GF-D8 (cell line): Measurements from ENCODE around the gene ICAM3.
"Not testable (repeated sequence)": the region's sequence is repeated elsewhere in the genome, so short reads cannot be mapped to it uniquely, and the experiment has no call there.

Experiments used
- DNase-seq: peaks from one replicate; lab custom pipeline; 2025; lab: John Stamatoyannopoulos, UW

ICAM3 gene, protein sequence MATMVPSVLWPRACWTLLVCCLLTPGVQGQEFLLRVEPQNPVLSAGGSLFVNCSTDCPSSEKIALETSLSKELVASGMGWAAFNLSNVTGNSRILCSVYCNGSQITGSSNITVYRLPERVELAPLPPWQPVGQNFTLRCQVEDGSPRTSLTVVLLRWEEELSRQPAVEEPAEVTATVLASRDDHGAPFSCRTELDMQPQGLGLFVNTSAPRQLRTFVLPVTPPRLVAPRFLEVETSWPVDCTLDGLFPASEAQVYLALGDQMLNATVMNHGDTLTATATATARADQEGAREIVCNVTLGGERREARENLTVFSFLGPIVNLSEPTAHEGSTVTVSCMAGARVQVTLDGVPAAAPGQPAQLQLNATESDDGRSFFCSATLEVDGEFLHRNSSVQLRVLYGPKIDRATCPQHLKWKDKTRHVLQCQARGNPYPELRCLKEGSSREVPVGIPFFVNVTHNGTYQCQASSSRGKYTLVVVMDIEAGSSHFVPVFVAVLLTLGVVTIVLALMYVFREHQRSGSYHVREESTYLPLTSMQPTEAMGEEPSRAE

DNA sequence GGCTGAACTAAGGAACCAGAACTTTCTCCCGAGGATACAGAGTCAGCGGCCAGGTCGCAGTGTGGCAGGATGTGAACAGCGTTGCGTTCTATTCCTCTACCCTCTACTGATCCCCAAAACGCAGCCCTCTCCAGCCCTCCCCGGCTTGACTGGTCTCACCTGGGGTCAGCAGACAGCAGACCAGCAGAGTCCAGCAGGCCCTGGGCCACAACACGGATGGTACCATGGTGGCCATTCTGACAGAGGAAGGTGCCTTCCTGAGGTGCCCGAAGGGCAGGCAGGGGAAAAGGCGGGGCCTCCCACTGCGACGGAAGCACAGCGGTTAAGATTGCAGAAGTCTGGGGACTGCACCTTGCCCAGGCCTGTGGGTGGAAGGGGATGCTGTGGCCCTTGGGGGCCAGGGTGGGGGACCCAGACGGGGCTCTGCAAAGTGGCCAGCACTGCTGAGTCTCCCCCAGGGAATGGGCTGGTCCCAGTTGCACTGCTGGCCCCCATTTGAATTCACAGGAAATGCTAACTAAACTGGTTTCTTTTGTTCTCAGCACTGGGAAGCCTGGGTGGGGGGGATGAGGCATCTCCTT, at the start of gene ICAM3:
ICAM3 (minus strand) TSS at position 245 of the 581 bp plus-strand sequence; CDS start at position 235, 10 bp downstream.
- peak; percentile 59 for DNase-seq

- peak; percentile 43 for DNase-seq
Observed at GRCh38 chr19:10388957-10389356, 49.5 kb upstream of the ICAM3 start.

- no peak for DNase-seq
Observed at GRCh38 chr19:10384580-10384979, 45.2 kb upstream of the ICAM3 start.

- DNase-seq = not testable (repeated sequence)
Observed at GRCh38 chr19:10383223-10383499, 43.7 kb upstream of the ICAM3 start.

- peak; percentile 97 for DNase-seq
Observed at GRCh38 chr19:10380313-10381102, 41.1 kb upstream of the ICAM3 start, which contains the start of gene TYK2. Gene TYK2 (minus strand): TSS chr19:10380572. CDS start chr19:10378406, 2,166 bp downstream.

DNA sequence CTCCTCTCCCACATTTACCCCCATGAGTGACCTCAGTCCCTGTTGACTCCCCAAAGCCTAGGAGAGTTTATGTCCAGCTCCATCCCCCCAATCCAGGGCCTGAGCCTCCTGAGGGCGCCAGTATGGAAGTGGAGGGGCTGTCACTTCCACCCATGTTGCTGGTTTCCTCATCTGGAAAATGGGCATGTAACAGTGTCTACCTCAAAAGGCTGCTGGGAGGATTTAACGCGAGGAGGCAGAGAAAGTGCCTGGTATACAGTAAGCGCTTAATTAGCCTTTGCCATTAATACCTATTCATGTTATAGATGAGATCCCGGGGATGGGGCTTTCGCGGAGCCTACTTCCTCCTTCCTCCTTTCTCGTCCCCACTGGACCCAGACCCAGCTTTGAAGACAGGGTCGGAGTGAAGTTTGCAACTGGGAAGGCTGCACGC, 40.5 kb upstream of the ICAM3 start:
- DNase-seq = no peak

- DNase-seq = no peak
Observed at GRCh38 chr19:10378124-10378523, 38.7 kb upstream of the ICAM3 start.

DNA sequence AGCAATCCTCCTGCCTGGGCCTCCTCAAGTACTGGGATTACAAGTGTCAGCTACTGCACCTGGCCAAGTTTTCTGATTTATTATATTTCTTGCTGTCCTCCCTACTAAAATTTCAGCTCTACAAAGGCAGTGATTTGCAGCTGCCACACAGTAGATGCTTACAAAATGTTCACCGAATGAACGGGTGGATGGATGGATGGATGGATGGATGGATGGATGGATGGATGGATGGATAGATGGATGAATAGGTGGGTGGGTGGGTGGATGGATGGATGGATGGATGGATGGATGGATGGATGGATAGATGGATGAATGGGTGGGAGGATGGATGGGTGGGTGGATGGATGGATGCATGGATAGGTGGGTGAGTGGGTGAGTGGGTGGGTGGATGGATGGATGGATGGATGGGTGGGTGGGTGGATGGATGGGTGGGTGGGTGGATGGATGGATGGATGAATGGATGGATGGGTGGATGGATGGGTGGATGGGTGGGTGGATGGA, 37.8 kb upstream of the ICAM3 start:
- not testable (repeated sequence) for DNase-seq

GRCh38 chr19:10374931-10375330, 35.5 kb upstream of the ICAM3 start:
- DNase-seq = no peak

DNA sequence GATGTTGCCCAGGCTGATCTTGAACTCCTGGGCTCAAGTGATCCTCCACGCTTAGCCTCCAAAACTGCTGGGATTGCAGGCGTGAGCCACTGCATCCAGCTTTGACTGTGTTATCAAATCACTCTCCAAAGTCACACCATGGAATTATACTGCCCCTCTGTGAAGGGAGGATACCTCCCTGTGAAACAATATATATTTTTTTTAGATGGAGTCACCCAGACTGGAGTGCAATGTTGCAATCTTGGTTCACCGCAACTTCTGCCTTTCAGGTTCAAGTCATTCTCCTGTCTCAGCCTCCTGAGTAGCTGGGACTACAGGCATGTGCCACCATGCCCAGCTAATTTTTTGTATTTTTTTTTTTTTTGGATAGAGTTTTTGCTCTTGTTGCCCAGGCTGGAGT, 33.3 kb upstream of the ICAM3 start:
- peak; percentile 96 for DNase-seq

DNA sequence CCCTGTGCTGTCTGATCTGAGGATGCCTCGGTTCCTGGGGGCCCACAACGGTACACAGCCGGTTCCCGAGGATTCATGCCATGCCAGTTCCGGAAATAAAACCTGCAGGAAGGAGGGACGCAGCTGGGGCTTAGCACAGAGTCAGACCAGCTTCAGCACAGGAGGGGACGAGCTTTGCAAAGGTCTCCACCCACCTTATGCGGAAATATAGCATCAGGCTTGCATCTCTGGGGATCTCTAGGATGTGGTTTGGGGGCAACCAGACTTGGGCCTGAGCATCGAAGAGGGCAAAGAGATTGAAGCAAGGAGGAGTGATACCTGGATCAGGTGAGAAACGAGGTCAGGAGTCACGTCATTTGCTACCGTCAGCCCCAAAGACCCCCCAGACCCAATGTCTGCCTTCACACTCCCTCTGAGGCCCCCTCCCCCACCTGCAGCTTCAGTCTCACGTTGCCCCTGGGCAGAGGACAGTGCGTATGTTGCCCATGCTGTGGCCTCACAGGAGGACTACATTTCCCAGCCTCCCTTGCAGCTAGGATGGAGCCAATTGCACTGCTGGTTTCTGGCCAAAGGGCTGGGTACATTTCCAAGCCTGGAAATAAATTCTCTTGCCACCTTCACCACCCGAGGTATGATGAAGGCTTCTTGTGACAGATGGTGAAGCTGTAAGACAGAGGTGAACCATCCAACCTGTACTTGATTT, 28.8 kb upstream of the ICAM3 start:
- DNase-seq = no peak

DNA sequence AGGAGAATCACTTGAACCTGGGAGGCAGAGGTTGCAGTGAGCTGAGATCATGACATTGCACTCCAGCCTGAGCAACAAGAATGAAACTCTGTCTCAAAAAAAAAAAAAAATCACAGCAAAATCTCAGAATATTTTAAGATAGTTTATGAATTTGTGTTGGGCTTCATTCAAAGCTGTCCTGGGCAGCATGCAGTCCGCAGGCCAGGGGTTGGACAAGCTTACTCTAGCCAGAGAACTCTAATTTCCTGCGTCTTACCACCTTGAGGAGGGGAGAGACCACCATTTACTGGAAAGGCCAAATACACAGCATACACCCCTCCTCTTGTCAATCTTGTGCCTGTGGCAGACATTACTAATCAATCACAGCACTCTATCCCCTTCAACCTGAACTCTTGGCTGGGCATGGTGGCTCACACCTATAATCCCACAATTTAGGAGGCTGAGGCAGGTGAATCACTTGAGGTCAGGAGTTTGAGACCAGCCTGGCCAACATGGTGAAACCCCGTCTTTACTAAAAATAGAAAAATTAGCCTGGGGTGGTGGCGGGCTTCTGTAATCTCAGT, 27.6 kb upstream of the ICAM3 start:
- not testable (repeated sequence) for DNase-seq

GRCh38 chr19:10365518-10365917, 26.1 kb upstream of the ICAM3 start:
- DNase-seq = no peak

DNA sequence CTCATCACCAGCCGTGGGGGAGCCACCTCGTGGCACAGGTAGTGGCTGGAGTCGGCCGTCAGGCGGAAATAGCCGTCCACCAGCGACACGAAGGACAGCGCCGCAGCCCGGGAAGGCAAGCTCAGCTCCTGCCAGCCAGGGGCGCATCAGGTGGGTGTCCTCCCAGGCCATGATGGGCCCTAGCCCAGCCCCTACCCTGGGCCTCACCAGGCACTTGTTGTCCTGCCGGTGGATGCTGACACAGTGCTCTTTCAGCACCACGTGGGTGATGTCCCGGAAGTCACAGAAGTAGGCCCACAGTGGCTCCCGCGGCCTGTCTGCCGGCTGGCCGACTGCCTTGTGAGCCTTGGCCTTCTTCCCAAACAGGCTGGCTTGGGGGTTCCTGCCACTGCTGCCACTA, 25.2 kb upstream of the ICAM3 start:
- DNase-seq = no peak

GRCh38 chr19:10363789-10364281, 24.4 kb upstream of the ICAM3 start:
- DNase-seq = no peak

- no peak for DNase-seq
Observed at GRCh38 chr19:10362259-10362658, 22.8 kb upstream of the ICAM3 start.

GRCh38 chr19:10361569-10362011, 22.2 kb upstream of the ICAM3 start:
- no peak for DNase-seq

DNA sequence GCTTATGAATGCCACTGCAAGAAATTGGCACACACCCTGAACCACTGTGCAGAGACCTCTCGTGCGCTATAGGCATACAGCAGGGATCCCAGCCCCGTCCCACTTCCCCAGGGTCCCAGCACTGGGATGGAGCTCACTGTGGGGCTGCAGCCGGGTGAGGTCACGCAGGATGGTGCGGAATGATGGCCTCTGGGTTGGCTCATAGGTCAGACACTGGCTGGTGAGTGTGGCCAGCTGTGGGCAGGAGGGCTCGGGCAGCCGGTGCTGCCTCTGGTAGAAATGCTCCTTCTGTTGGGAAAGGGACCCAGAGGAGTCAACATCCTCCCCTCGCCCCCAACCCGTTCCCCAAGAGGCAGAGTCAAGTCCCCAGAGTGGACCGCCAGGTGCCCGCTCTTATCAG, 17.0 kb upstream of the ICAM3 start:
- no peak for DNase-seq

DNA sequence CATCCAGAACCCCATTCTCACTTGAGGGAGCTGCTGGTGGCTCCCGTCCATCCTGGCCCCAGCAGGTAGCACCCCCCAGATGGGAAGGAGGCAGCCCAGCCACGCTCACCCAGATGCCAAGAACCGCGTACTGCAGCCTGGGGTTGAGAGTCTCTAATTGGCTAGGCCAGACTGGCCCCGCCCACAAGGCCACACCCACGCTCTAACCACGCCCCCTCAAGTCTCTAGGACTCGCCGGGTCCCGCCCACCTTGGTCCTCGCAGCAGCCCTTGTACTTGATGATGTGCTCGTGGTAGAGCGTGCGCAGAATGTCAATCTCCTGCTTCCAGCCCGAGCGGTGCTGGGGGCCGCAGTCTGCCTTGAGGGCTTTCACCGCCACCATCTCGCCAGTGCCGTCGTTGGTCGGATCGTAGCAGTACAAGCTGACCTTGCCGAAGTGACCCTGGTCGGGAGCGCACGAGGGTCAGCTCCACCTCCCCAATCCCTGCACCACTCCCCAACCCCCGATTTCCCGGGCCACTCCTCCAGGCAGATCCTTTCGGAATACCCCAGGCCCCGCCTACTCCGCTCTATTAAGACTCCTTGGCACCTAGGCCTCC, 14.5 kb upstream of the ICAM3 start:
- no peak for DNase-seq

GRCh38 chr19:10352764-10353671, 13.6 kb upstream of the ICAM3 start:
- no peak for DNase-seq
